SK-N-SH (cell line): ENCODE measurements around the gene FBXL2.

Source experiments
- FOXJ3 ChIP-seq: sonication (generic); formaldehyde crosslinking; IDR thresholded peaks from 2 replicates; pipeline ENCODE4 v1.5.1; 2020; ENCODE audit warnings: mild to moderate bottlenecking, missing genetic modification reagents
- POLR2AphosphoS5 ChIP-seq: IDR thresholded peaks from 2 replicates; pipeline ENCODE4 v1.6.1; 2012; ENCODE audit warnings: low read depth, low read length
- RCOR1 ChIP-seq: fragments of 150-350 bp; IDR thresholded peaks from 2 replicates; pipeline ENCODE4 v1.6.1; 2017; ENCODE audit warnings: antibody characterized with exemption, low read length
- TF ChIP-seq, protein P1 (sequence below): fragments of 200-600 bp; sonication (generic); IDR thresholded peaks from 2 replicates; pipeline ENCODE4 v1.6.1; 2017; ENCODE audit warnings: antibody characterized with exemption, mild to moderate bottlenecking, moderate library complexity

DNA sequence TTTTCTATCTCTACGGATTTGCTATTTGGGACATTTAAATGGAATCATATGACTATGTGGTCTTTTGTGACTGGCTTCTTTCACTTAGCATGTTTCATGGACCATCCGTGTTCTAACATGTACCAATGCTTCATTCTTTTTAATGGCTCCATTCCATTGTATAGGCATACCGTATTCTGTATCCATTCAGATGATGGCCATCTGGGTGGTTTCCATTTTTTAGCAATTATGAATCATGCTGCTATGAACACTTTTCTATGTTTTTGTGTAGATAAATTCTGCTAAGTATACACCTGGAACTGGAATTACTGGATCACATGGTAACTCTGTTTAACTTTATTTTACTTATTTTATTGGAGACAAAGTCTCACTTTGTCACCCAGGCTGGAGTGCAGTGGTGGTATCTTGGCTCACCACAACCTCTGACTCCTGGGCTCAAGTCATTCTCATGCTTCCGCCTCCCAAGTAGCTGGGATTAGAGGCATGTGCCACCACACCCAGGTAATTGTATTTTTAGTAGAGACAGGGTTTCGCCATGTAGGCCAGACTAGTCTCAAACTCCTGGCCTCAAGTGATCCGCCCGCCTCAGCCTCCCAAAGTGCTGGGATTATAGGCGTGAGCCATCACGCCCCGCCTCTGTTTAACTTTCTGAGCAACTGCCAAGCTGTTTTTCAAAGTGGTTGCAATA lies 149.5 kb downstream of the FBXL2 start:
- TF ChIP-seq POLR2AphosphoS5 (no peak), RCOR1 (no peak), FOXJ3 (CRISPR knock-in tag) (no peak)
- TF ChIP-seq, protein P1, sequence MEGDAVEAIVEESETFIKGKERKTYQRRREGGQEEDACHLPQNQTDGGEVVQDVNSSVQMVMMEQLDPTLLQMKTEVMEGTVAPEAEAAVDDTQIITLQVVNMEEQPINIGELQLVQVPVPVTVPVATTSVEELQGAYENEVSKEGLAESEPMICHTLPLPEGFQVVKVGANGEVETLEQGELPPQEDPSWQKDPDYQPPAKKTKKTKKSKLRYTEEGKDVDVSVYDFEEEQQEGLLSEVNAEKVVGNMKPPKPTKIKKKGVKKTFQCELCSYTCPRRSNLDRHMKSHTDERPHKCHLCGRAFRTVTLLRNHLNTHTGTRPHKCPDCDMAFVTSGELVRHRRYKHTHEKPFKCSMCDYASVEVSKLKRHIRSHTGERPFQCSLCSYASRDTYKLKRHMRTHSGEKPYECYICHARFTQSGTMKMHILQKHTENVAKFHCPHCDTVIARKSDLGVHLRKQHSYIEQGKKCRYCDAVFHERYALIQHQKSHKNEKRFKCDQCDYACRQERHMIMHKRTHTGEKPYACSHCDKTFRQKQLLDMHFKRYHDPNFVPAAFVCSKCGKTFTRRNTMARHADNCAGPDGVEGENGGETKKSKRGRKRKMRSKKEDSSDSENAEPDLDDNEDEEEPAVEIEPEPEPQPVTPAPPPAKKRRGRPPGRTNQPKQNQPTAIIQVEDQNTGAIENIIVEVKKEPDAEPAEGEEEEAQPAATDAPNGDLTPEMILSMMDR = no peak
